ENCODE results near the gene RAPGEF5. TPM values are rescaled to one million over a fixed set of nuclear protein-coding genes. Genes with fewer than 3 reads are reported as not detected.

RAPGEF5 gene
- total and polyA plus RNA-seq, 2 experiments from 2014 or later, result 0.21 TPM; not detected in 1

DNA sequence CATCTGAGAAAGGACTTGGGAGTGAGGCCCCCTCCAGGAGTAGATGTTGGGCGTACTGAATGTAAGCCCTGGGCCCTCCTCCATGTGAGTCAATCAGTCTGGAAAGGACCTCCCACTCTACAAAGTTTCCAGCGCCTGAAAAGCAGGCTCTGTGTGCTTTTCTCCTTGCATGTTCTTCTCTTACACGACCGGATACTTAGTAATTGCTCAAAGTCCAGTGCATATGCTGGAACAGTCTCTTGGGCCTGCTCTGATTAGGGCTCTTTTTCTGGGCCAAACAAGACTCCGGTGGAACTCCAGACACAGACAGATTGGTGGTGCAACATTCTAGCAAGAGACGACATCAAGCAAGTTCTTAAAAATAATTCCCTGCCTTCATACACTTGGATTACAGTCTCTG, 38.3 kb upstream of the RAPGEF5 start:
- Histone ChIP-seq H3K4me3 (no peak overlapping the region), H3K9me3 (ENCODE audit: low read depth) (no peaks in the 10 kb centered on the region), H3K4me1 (ENCODE audit: low read depth) (no peaks in the 10 kb centered on the region), H3K36me3 (no peaks in the 10 kb centered on the region), H3K27ac (no peak overlapping the region), H3K27me3 (no peaks in the 10 kb centered on the region)
- DNase-seq (ENCODE audit: low read depth in 1 of 2, low spot score in 1 of 2), result no peak
- TF ChIP-seq, protein P1, sequence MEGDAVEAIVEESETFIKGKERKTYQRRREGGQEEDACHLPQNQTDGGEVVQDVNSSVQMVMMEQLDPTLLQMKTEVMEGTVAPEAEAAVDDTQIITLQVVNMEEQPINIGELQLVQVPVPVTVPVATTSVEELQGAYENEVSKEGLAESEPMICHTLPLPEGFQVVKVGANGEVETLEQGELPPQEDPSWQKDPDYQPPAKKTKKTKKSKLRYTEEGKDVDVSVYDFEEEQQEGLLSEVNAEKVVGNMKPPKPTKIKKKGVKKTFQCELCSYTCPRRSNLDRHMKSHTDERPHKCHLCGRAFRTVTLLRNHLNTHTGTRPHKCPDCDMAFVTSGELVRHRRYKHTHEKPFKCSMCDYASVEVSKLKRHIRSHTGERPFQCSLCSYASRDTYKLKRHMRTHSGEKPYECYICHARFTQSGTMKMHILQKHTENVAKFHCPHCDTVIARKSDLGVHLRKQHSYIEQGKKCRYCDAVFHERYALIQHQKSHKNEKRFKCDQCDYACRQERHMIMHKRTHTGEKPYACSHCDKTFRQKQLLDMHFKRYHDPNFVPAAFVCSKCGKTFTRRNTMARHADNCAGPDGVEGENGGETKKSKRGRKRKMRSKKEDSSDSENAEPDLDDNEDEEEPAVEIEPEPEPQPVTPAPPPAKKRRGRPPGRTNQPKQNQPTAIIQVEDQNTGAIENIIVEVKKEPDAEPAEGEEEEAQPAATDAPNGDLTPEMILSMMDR (IDR thresholded peaks at IDR 0.05; ENCODE audit: low read depth, low read length), result no peak

DNA sequence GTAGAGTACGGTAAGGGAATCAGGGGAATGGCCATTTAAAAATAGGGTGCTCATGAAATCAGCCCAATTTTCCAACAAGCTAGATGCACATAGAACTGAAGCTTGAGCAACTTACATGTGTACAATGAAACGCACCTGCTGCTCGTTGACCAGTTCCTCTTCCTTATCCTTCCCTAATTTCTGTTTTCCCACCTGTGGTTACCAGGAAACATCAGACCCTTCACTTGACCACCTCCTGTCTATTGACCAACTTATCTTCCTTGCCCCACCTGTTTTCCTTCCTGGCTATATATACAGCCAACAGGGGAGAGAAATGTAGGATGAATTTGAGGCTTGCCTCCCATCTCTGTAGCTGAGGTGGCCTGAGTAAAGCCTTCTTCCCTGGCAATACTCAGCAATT, 37.8 kb upstream of the RAPGEF5 start:
- Histone ChIP-seq H3K36me3 (no peaks in the 10 kb centered on the region), H3K27ac (no peak overlapping the region), H3K9me3 (ENCODE audit: low read depth) (no peaks in the 10 kb centered on the region), H3K27me3 (no peaks in the 10 kb centered on the region), H3K4me3 (no peak overlapping the region), H3K4me1 (ENCODE audit: low read depth) (no peaks in the 10 kb centered on the region)
- TF ChIP-seq, protein P1 (IDR thresholded peaks at IDR 0.05; ENCODE audit: low read depth, low read length), result no peak
- DNase-seq (ENCODE audit: low read depth in 1 of 2, low spot score in 1 of 2), result no peak

DNA sequence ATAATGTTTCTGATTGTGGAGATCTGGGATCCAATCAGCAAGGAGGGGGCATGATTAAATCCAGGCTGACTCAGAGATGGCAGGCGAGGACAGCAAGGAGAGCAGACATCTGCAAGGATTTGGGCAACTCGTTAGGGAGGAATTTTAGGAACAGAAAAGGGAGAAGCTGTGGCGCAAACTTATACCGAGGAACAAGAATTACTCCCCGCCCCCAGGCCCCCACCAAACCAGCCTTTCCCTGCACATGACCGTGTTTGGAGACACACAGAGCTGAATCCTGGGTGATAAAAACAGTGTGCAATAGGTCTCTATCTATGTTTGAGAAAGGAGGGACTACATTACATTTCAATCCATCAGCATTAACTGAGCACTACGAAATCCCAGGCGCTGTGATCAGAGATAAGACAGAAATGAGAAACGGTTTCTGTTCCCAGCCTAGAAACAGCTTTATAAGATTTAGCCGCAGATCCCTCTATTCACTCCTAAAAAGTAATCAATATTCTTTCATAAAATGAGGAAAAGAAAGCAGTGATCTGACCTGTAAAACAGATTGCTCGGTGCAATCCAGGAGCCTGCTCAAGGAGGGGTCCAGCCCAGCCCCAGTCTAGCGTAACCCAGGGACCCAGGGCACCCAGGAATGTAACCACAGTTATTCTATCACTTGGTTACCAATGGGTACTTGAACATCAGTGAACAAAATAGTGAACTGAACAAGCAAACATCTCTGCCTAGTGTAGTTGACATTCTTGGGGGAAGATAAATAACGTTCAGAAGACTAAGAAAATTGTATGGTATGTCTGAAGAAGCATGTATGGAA, 37.2 kb upstream of the RAPGEF5 start:
- no peak overlapping the region for H3K27ac ChIP-seq
- DNase-seq (ENCODE audit: low read depth in 1 of 2, low spot score in 1 of 2), result peak in 1 of 2 donors; percentile 3
- TF ChIP-seq, protein P1 (IDR thresholded peaks at IDR 0.05; ENCODE audit: low read depth, low read length), result no peak
- H3K27me3 ChIP-seq, result no peaks in the 10 kb centered on the region
- no peaks in the 10 kb centered on the region for H3K36me3 ChIP-seq
- no peaks in the 10 kb centered on the region for H3K9me3 ChIP-seq (ENCODE audit: low read depth)
- no peaks in the 10 kb centered on the region for H3K4me1 ChIP-seq (ENCODE audit: low read depth)
- H3K4me3 ChIP-seq, result no peak overlapping the region

DNA sequence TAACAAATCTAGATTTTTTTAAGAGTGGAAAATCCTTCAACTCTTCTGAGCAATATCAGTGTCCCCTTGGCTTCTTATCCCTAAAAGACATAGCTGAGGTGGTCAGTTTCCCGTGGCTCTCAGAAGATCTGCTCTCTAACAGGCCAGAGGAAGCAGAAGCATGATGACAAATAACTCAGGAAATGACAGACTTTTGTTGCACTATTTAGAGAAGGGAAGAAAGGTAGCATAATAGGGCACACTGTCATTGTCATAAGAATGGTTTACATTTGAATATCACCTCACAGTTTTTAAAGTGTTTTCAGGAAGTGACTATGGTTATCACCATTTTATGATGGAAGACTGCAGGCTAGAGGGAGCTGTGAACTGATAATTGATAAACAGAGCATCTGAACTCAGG, 33.6 kb upstream of the RAPGEF5 start:
- H3K9me3 ChIP-seq (ENCODE audit: low read depth), result no peaks in the 10 kb centered on the region
- TF ChIP-seq, protein P1 (IDR thresholded peaks at IDR 0.05; ENCODE audit: low read depth, low read length), result no peak
- no peaks in the 10 kb centered on the region for H3K36me3 ChIP-seq
- H3K4me3 ChIP-seq, result no peak overlapping the region
- H3K27ac ChIP-seq, result no peak overlapping the region
- DNase-seq (ENCODE audit: low read depth in 1 of 2, low spot score in 1 of 2), result no peak
- no peaks in the 10 kb centered on the region for H3K27me3 ChIP-seq
- H3K4me1 ChIP-seq (ENCODE audit: low read depth), result no peaks in the 10 kb centered on the region

DNA sequence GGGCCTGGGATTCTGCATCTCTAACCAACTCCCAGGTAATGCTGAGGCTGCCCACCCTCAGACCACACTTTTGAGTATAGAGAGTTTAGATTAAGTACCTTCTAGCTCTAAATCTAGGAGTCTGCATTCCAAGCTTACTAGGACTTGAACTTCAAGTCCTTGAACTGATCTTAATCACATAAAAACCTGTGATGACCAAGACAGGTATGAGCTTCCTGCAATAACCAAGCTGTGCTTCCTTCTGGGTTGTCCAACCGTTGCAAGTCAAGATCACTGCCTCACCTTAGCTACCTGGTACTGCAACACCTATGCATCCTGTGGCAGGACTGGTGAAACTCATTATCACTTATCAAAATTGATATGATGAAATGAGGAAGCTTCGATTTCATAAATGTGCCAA, 32.9 kb upstream of the RAPGEF5 start:
- Histone ChIP-seq H3K27me3 (no peaks in the 10 kb centered on the region), H3K4me3 (no peak overlapping the region), H3K4me1 (ENCODE audit: low read depth) (no peaks in the 10 kb centered on the region), H3K27ac (no peak overlapping the region), H3K36me3 (no peaks in the 10 kb centered on the region), H3K9me3 (ENCODE audit: low read depth) (no peaks in the 10 kb centered on the region)
- TF ChIP-seq, protein P1 (IDR thresholded peaks at IDR 0.05; ENCODE audit: low read depth, low read length), result no peak
- no peak for DNase-seq (ENCODE audit: low read depth in 1 of 2, low spot score in 1 of 2)

Data from cardiac muscle cell (in vitro differentiated cells and primary cell).